HG02759 (cell line): ENCODE results near the gene NPAS2.

Experiments
- ATAC-seq: cut with Tn5 transposase; IDR thresholded peaks from one replicate; pipeline ENCODE4 v1.9.1; 2021; ENCODE audit warnings: mild to moderate bottlenecking, moderate library complexity; ENCODE audit not compliant: unreplicated experiment

NPAS2 gene

GRCh38 chr2:101037161-101037755 is 217.3 kb downstream of the NPAS2 start:
- ATAC-seq, result no peak

DNA sequence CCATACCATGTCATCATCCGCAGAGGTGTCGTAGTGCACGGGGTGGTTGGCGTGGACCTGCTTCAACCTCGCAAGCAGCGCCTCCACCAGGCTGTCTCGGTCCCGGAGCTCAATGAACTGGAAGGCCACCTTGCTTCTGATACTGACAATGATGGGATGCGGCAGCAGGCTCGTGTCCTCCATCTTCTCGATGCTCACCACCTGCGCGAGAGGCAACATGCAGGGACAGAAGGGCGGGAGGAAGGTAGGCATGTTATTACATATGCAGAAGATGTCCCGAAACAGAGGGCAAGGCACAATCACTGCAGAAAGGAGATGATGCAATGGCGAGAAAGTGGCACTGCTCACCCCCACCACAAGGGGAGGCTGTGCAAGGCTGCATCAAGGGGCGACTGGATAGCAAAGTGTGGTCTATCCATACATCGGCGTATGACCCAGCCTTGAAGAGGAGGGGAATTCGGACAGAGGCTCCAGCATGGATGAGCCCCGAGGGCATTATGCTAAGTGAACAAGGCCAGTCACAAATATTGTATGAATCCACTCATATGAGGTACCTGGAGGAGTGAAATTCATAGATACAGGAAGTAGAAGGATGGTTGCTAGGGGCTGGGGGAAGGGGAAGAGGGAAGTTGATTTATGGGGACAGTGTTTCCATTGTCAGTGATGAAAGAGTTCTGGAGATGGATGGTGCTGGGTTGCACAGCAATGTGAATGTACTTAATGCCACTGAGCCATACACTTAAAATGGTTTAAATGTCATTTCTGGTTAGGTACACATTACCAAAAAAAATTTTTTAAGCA is 218.7 kb downstream of the NPAS2 start:
- ATAC-seq, result no peak

- ATAC-seq, result no peak
Measured at GRCh38 chr2:101040072-101040471, 220.1 kb downstream of the NPAS2 start.

DNA sequence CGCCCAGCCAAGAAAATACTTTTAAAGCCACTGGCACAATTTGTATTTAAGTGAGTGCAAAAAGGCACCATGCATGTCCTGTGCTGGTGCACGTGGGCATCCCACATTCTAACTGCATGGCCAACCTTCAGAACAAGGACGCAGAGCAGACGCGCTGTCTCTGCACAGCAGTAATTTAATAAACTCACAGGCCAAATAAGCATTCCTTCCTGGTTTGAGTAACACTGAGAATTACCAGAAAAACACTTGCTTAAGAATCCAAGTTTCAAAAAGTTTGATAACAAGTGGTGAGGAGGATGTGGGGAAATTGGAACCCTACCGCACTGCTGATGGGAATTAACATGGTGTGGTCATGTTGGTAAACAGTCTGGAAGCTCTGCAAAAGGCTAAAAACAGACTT is 220.8 kb downstream of the NPAS2 start:
- ATAC-seq, result no peak

DNA sequence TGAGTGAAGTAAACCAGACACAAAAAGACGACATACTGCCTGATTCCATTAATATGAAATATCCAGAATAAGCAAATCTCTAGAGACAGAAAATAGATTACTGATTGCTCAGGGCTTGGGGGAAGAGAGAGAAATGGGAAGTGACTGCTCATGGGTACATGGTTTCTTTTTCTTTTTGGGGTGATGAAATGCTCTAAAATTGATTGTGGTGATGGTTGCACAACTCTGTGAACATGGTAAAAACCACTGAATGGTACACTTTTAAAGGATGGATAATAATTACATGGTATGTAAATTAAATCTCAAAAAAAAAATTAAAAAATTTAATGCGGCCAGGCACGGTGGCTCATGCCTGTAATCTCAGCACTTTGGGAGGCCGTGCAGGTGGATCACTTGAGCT is 221.5 kb downstream of the NPAS2 start:
- no peak for ATAC-seq

DNA sequence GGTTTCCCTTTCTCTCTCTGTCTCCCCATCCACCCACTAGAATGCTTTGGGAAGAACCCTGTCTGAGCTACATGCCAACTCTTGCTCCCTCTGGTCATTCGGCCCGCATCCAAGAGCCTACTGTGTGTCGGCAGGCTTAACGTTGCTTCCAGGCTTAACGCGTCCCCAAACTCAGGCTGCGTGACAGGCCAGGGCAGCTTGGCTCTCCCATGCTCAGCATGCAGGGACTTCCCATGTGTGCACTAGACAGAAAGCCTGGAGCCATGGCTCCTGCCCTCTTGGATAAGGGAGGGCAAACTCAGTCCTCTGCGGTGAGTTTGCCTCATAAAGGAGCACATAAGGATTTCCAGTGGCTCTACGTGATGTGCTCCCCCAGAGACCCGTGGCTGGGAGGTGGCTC is 225.4 kb downstream of the NPAS2 start:
- ATAC-seq, result no peak
